HG03457 (cell line): Measurements from ENCODE around the gene FOXC1.

ENCODE experiments used
- ATAC-seq: cut with Tn5 transposase; IDR thresholded peaks from one replicate; pipeline ENCODE4 v1.9.1; 2021; ENCODE audit warnings: moderate number of reproducible peaks; ENCODE audit not compliant: unreplicated experiment

FOXC1 gene

DNA sequence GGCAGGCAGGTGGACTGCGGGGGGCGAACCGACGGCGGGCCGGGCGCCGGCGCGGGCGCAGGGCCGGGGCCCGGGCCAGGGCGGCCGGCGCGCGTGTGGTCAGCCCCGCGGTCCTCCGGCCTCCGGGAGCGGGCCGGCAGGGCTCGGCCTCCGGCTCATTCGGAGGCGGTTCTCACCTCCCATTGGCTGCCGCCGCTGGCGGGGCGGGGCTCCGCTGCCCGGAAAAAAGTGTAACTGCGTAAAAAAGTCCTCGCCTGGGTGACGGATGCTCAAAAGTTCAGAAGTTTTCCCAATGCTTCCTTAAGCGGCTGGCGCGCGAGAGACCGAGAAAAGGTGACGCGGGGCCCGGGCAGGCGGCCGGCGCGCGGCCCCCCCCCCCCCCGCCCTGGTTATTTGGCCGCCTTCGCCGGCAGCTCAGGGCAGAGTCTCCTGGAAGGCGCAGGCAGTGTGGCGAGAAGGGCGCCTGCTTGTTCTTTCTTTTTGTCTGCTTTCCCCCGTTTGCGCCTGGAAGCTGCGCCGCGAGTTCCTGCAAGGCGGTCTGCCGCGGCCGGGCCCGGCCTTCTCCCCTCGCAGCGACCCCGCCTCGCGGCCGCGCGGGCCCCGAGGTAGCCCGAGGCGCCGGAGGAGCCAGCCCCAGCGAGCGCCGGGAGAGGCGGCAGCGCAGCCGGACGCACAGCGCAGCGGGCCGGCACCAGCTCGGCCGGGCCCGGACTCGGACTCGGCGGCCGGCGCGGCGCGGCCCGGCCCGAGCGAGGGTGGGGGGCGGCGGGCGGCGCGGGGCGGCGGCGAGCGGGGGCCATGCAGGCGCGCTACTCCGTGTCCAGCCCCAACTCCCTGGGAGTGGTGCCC is at the start of gene FOXC1:
Gene FOXC1 (plus strand): TSS at position 268 of the 849 bp plus-strand sequence. CDS start 531 bp downstream, at position 799.
- ATAC-seq = no peak

DNA sequence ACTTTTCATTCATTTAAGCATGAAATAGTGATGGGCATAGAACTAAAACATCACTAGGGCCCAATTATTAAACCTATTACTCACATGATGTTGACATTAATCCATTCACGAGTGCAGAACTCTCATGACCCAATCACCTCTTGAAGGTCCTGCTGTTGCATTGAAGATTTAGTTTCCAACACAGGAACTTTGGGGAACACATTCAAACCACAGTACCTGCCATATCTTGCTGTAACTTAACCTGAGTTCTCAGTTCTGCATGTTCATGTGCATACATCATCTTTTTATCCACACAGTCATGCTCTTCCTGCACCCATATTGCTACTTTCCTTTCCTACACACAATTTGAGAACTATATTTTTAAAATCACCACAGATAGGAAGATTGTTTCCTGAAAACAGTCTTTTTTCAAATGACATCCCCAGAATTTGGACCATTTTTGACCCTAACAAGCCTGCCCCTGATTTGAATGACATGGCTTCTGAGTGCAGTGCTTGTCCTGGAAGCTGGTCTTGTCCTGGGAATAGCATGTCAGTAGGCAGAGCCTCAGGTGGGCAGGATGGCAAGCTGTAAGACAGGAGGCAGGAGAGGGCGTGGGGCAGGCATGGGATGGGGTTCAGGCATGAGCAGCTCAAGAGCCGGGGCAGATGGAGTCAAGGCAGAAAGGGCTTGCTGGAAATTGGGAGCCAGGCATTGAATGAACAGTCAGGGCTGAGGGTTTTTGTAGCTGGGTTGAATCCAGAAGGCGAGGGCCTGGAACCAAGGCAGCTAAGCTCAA is 49.2 kb upstream of the FOXC1 start:
- no peak for ATAC-seq

DNA sequence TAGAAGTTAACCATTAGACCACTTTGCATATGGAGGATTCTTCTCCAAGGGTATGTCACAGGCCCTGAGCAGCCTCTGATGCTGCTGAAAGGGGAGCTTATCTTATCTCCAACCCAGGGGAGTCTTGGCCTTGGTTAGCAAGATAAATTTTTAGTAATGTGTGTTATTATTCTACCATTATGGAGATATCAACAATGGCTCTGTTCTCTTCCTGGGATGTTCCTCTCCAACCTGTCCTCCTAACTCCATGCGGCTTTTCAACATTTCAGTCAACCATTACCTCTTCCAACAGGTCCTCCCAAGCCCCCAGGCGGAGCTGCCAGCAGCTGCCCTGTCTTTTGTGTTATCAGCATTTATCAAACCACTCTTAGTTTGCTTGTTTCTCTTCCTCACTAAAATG is 48.4 kb upstream of the FOXC1 start:
- no peak for ATAC-seq

DNA sequence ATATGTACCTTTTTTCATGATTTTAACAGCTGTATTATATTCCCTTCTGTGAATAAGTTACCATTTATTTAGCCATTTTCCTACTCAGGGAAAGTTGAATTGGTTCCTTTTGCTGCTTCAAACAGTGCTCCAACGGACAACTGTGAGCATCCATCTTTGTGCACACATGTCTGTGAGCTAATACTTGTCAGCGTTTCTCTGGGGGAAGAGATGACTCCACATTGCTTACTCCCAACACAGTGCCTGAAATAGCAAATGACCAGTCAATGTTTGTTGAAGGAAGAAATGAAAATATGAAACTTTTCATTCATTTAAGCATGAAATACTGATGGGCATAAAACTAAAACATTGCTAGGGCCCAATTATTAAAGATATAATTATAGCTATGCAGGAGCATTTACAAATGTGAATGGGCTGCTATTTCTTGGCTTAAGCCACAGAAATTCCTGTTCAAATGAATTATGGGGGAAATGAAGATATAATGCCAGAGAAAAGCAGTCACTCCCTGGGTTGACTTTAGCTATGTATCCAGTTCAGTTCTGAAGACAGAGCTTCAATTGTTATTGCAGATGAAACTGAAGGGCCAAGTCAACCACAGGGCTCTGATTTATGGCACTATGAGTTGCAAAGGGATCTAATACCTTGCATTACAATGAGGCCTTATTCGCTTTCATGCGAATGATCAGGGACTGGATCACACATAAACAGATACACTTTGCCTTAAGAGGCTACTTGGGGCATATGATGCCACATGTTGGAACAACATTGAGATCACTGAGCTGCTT is 47.4 kb upstream of the FOXC1 start:
- no peak for ATAC-seq

DNA sequence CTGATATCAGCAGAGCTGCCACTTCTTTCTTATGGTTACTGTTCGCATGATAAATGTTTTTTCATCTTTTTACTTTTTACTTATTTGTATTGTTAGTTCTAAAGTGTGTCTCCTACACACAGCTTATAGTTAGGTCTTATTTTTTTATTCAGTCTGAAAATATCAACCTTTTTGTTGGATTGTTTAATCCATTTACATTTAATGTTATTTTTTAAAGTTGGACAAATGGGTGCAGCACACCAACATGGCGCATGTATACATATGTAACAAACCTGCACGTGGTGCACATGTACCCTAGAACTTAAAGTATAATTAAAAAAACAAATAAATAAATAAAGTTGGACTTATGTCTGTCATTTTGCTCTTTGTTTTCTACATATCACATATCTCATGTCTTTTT is 40.3 kb upstream of the FOXC1 start:
- no peak for ATAC-seq

DNA sequence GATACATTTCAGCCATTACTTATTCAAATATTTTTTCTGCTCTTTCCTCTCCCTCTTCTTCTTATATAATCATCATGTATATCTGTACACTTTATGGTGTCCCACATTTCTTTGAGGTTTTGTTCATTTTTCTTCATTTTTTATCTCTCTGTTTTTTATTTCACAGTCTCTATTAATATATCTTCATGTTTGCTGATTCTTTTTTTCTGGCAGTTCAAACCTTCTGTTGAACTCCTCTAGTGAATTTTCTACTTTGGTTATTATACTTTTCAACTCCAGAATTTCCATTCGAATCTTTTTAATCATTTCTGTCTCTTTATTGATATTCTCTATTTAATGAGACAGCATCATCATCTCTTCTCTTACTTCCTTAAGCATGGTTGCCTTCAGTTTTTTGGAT is 38.9 kb upstream of the FOXC1 start:
- no peak for ATAC-seq

DNA sequence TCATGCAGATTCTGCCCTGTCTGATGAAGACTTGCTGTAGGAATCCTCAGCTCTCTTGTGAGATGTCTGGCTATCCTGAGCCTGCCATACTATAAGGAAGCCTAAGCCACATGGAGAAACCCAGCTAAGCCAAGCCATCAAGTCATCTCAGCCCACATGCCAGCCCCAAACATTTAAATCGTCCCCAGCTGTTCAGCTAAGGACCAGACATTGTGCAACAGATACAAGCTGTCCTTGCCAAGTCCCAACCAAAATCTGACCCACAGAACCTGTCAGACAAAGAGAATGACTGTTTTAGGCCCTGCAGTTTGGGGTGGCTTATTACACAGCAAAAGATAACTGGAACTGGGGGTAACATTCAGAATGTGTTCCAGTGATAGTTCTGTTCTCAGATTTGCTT is 36.8 kb upstream of the FOXC1 start:
- ATAC-seq = no peak

DNA sequence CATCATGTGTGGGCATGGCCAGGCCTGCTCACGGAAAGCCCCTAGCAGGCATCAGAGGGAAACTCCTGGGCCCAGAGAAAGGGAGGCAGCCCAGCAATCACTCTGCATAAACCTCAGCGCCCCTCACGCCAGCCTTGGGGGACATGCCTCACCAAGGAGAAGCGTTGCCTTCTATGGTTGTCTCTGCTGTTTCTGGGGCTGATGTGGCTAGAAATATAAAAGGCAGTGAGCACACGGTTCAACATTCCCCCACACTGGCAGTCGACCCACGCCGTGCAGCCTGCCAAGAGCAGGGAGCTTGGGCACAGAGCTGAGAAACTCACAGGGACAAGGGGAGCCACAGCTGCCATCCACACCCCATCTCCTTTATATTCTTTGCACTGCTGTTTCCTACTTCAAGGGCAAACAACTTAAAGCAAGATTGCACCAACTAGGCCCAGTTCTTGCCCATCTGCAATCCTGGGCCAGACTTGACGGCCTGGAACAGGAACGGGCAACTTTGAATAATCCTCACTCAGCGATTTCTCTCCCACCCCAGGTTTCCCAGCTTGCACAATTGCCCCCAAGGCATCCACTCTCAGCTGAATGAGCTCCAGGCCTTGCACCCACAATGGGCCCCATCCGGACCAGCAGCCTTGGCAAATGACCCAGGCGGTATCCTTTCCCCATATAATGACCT is 35.5 kb upstream of the FOXC1 start:
- ATAC-seq = no peak

DNA sequence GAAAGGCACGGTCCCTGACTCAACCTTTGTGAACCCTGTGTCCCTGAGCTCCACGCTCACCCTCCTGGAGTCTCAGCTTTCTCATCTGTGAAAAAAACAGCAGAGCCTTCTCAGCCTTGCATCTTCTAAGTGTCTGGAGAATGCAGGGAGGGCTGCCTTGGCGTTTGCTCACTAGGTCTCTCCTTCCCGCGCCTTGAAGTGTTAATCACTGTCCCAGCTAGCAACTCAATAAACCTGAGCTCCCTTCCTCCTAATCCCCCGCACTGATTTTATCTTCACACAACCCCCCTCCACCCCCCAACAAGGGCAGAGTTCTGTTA is 34.9 kb upstream of the FOXC1 start:
- ATAC-seq = no peak

DNA sequence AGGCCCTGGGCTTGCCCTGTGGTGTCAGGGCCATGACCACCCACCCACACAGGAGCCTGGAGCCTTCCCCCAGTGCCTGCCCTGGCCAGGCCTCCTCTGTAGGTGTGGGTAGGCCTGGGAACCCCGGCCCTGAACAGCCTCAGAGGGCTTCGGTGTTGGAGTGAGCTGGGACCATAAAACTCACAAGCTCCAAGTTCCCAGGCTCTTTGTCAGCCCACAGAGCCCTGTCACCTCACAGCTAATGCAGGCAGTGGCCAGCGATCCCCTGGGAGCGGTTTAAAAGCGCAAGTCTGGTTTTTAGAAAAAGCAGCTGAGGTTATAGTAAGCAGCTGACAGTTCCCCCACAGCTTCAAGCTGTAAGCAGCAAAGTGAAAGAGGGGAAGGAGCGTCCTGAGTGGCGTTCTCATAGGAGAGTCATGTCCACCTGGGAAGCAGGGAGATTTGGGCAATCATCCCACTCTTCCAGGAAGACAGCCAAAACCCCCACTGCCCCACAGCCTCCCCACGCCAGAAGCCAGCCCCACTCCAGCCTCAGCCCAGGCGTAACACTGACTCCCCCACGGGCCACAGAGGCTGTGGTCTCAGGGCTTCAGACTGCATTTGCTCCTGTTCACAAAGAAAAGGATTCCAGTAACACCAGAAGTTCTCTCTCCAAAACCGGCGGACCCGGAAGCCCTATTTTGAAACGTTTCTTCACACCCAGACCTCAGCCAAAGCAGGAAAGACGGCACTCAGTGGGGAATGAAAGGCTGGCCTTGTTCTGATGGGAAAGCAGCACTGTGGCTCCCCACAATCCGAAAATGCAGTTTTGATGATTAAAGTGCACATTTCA is 34.3 kb upstream of the FOXC1 start:
- no peak for ATAC-seq

DNA sequence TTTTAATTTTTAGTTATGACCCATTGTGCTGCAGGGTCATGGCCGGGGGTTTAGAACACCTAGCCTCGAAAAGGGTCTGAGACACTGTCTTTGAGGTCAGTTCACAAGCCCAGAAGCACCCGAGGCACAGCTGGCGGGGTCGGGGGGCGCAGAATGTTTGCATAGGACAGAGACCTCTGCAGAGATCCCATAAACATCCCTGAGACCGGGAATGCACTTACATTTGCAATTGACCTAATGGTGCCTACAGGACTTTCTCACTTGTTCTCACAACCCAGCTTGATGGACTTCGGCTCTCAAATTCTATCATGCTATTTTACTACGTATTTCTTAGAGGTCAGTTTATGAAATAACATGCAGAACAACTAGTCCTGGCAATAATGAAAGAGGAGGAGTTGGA is 33.5 kb upstream of the FOXC1 start:
- ATAC-seq = no peak

DNA sequence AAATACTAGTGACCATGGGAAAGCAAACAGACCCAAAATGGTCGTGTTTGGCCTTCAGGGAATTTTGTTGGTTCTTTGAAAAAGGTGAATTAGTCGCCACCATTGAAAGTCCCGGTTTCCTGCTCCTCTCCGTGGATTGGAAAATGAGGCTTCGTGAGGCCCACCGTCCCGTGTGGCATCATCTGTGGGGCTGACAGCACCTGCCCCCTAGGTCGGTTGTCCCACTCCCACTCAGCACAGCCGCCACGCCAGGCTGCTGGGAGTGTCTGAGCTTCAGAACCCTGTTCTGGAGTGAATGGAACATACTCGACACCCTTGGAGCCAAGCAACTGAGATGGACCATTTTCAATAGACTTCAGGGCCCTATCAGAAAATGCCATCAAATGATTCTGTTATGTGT is 33.0 kb upstream of the FOXC1 start:
- ATAC-seq = no peak

DNA sequence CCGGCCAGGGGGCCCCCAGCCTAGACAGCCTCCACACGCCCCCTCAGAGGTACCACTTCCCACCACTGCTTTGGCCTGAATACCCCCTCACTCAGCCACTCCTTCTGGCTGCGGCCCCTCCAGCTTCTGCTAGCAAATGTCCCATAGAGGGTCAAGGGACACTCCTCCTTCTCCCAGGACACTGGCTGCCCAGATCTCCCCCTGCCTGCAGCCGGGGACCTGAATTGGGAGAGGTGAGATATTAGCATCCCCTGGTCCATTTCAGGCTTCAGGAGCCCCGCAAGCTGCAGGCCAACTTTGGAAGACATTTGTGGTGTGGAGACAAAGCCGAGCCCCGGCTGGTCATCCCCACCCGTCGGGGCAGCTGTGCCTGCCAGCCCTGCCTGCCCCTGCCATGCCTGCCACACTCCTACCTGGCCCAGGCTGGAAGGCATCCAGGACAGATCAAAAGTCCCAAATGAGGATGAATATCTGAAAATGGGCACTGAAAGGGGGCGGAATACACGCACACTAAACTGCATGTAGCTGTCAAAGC is 32.5 kb upstream of the FOXC1 start:
- ATAC-seq = no peak

DNA sequence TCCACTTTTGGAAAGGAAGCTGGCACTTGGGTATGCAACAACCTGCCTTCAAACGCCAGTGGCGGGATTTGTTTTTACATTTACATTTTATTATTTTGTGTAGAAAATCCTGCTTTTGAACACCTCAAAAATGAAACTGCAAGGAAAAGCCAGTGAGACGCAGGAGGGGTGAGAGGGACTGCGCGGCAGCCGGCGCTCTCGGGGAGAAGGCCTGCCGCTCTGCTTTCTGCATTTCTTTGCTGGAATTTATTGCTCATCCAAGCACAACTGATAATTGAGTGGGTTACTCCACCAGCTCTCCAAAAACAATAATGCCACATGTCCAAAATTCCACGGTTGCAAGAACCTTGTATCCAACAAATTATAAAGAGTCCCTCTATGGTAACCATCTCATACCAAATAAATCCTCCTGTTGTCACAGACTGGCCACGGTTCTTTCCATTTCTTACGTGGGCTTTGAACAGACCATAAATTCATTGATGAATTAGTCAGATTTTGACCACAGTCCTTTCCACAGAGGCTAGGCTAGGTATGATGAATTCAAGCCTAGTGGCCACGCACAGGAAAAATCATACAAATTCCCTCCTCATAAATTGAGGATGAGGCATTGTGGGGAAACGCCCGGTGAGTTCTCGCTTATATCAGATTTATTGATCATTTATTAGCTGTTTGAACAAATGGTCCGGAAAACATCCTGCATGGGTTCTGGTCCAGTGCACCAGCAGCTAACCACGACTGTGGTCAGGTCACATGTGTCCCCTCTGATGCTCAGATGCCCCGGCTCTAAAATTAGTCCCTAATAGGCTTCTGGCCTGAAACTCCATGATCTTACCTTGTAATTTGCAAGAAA is 31.6 kb upstream of the FOXC1 start:
- ATAC-seq = no peak

DNA sequence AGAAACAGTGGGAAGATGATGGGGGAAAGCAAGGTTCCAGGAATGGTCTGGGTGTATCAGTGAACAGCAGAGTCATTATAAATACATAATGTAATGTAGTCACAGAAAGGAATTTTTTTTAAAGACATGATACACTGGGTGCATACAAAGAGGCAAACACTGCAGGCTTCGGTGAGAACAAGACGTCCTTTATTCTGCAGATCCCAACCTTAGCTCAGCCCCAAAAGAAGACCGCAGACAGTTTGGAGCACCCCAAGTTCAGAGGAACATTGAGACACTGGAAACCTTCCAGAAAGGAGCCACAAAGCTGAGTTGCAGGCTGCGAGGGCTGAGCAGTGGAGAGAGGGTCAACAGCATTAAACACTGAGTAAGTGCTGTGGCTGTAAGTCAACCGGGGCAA is 30.6 kb upstream of the FOXC1 start:
- ATAC-seq = no peak

DNA sequence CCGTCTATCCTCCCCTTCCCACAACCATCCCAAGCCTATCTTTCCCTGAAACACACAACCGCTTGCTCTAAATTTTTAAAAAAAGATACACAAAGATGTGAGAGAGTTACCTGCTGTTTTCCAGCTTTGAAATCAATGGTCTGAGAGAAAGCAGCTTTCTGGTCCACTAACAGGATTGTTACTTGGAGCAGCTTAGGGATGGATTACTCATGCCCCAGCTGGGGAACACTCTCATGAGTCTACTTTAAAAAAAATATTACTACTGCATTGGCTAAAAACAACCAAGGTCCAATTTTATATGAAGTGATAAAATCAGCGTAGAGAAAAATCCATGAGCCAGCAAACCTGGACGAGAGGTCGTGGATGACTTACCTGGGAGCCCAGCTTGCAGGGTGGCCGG is 29.6 kb upstream of the FOXC1 start:
- no peak for ATAC-seq

DNA sequence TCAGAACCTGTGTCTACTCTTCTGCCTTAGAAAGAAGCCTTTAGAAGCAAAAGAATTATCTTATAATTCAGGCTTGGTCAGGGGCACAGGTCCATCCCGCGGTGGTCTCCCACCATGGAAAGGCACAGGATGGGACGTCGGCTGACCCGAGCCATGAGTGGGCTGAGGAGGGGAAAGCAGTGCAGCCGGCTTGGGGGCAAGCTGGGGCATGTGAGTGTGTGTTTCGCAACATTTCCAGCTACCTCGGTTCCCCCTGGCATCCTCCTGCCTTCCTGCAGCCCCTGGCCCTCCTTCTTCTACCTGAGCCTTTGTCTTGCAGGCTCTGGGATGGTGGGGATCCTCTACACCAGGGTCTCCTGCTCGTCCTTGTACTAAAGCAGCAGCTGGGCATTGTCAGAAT is 29.1 kb upstream of the FOXC1 start:
- ATAC-seq = no peak

DNA sequence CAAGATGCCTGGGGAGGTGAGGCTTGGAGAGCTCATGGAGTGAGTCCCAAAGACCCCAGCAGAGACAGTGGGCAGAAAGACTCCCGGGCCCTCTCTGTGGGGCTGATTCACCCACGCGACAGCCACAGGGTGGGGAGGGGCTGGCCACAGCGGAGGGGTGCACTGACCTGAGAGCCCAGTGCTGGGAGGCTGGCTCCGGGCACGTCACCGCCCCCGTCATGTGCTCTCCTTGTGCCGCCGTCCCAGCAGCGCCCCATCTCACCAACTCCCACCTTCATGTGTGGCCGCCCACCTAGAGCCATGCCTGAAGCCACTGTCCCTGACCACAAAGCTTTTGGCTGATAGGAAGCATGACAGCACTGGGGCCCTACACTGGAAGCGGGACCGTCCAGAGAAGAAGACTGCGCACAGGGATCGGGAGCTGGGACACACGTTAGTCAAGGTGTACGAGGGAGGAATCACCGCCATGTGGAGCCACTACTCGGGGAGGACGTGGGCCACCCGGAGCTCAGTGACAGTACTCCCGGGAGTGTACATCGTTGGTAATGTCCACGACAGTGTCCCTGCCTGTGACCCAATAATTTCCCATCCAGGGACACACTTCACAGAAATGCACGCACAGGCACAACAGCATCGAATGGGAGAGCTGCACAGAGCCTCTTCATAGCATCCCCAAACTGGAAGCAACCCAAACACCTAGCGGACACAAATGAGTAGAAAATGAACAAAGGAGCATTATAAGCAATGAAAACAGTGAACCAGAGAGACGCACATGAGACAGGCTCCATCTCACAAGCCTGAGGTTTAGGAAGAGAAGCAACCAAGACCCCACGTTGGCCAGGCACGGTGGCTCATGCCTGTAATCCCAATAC is 28.4 kb upstream of the FOXC1 start:
- ATAC-seq = no peak
